GM19240 (cell line): ENCODE results near the gene DRG2.

Source experiments
- DNase-seq: peaks from one replicate; pipeline ENCODE4 v3.0.0; 2011; ENCODE audit warnings: low spot score; ENCODE audit not compliant: insufficient read length

Gene DRG2

GRCh38 chr17:18142417-18142816 is 54.7 kb downstream of the DRG2 start:
- DNase-seq, result no peak

- no peak for DNase-seq
Measured at GRCh38 chr17:18143044-18143936, 55.5 kb downstream of the DRG2 start.

GRCh38 chr17:18144261-18144660 is 56.5 kb downstream of the DRG2 start:
- no peak for DNase-seq

- no peak for DNase-seq
Measured at GRCh38 chr17:18144855-18145254, 57.1 kb downstream of the DRG2 start.

GRCh38 chr17:18145811-18146210 is 58.1 kb downstream of the DRG2 start:
- DNase-seq, result no peak

- no peak for DNase-seq
Measured at GRCh38 chr17:18146259-18146658, 58.5 kb downstream of the DRG2 start.

- DNase-seq, result no peak
Measured at GRCh38 chr17:18146980-18147379, 59.2 kb downstream of the DRG2 start.

- no peak for DNase-seq
Measured at GRCh38 chr17:18148586-18148985, 60.8 kb downstream of the DRG2 start.

- no peak for DNase-seq
Measured at GRCh38 chr17:18151290-18151689, 63.5 kb downstream of the DRG2 start.

- DNase-seq, result no peak
Measured at GRCh38 chr17:18155179-18155578, 67.4 kb downstream of the DRG2 start.

GRCh38 chr17:18156171-18156975 is 68.6 kb downstream of the DRG2 start:
- no peak for DNase-seq

GRCh38 chr17:18156976-18157280 is 69.2 kb downstream of the DRG2 start:
- DNase-seq, result no peak
